GM19351 (cell line): ENCODE data around the gene ANKEF1.
A peak's percentile ranks its signal among the peaks of the same experiment; 100 is the strongest.
"Not testable (repeated sequence)": the region's sequence is repeated elsewhere in the genome, so short reads cannot be mapped to it uniquely, and the experiment has no call there.

Experiments used
- ATAC-seq: cut with Tn5 transposase; IDR thresholded peaks from one replicate; pipeline ENCODE4 v1.9.1; 2021; ENCODE audit warnings: mild to moderate bottlenecking, moderate library complexity; ENCODE audit not compliant: unreplicated experiment

Gene ANKEF1

DNA sequence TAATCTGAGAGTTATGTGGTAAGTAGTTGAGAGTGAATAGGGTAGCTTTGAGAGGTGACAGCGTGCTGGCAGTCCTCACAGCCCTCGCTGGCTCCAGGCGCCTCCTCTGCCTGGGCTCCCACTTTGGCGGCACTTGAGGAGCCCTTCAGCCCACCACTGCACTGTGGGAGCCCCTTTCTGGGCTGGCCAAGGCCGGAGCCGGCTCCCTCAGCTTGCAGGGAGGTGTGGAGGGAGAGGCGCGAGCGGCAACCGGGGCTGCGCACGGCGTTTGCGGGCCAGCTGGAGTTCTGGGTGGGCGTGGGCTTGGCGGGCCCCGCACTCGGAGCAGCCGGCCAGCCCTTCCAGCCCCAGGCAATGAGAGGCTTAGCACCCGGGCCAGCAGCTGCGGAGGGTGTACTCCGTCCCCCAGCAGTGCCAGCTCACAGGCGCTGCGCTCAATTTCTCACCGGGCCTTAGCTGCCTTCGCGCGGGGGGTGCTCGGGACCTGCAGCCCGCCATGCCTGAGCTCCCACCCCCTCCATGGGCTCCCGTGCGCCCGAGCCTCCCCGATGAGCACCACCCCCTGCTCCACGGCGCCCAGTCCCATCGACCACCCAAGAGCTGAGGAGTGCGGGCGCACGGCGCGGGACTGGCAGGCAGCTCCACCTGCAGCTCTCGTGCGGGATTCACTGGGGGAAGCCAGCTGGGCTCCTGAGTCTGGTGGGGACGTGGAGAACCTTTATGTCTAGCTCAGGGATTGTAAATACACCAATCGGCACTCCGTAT, 3.2 kb upstream of the ANKEF1 start:
- ATAC-seq: not testable (repeated sequence)

- not testable (repeated sequence) for ATAC-seq
These were observed 2.5 kb upstream of the ANKEF1 start for GRCh38 chr20:10032269-10032668.

- no peak for ATAC-seq
These were observed 709 bp upstream of the ANKEF1 start for GRCh38 chr20:10033905-10034650.

DNA sequence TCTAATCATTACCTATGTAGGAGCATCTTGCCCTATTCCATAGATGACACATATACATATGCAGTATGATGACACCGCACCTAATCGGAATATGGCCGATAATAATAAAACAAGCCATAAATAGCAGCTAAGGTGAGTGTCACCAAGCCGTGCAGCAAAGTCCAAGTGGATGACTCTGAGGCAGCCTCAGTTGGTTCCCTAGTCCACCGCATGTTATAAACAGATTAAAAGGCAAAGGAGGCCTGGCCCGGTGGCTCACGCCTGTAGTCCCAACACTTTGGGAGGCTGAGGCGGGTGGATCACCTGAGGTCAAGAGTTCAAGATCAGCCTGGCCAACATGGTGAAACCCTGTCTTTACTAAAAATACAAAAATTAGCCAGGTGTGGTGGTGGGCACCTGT, 1.5 kb downstream of the ANKEF1 start:
- ATAC-seq: not testable (repeated sequence)

- no peak for ATAC-seq
These were observed 5.5 kb downstream of the ANKEF1 start for GRCh38 chr20:10040070-10040975.

DNA sequence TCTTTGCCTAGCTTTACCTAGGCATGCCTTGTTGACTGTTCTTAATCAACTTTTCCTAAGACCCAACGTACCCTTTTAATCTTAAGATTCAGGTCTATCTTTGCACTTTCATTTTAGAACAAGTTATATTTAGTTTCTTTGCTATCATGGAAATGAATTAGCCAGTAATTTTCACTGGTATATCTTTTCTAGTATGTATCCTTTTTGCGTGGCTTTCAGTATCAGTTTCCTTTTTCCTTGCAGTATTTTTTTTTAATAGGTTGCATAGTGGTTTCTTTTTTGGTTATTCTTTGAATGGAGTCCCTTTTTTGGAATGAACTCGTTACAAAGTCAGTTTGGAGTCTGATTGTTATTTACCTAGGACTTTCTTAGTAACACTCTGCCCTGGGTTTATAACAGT, 7.3 kb downstream of the ANKEF1 start:
- no peak for ATAC-seq

DNA sequence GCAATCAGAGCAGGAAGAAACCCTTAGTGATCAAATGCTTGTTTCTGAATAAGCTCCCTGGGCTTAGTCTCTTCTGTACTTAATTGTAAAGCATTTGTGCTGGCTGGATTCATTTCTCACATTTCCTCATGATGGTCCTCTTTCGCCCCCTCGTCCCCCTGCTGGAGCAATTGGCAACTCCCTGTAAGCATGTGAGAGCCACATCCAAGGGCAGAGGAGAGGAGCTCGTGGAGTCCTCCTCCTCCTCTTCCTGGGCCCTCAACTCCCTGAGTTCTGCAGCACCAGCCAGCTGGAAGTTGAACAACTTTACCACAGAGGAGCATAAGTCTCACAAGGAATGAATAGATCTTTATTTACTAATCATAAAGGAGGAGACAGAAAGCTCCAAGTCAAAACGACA, 12.6 kb downstream of the ANKEF1 start:
- no peak for ATAC-seq

- ATAC-seq: no peak
These were observed 16.4 kb downstream of the ANKEF1 start for GRCh38 chr20:10051185-10051584.

GRCh38 chr20:10059006-10059405, 24.2 kb downstream of the ANKEF1 start:
- ATAC-seq: no peak

DNA sequence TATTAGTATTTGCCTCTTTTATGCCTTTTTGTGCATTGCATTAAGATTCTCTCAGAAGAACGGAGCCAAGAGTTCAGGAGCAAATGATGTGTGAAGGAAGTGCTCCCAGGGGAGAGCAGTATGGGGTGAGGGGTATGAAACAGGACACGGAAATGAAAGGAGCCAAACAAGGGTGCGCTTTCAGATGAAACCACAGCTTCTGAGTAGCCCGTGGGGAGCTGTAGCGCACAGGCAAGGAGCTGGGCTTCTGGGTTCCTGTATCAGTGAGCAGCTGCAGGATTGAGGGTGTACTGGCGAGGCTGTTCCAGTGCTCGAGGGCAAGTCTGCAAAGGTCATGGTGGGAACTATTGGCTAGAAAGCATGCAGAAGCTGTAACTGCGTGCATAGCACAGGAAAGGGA, 25.4 kb downstream of the ANKEF1 start:
- ATAC-seq: peak; percentile 90

- no peak for ATAC-seq
These were observed 26.9 kb downstream of the ANKEF1 start for GRCh38 chr20:10061641-10062040.

DNA sequence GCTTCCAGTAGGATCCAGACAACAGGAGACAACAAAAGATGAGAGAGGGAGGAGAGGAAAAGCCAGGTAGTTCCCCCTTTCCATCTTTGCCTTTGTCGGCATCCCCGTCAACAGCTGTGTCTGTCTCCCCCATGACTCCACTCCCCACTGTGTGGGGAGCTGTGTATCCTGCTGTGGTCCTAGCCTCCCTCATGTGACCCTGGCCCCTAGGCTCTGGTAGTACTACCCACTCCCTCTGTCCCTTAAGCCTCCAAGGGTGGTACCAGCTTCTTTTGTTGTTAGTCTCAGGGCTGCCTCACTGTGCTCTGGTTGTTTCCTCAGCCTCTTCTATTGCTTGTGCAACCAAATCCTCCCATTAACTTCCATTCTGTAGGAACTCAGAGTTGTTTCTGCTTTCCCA, 28.7 kb downstream of the ANKEF1 start:
- no peak for ATAC-seq

- no peak for ATAC-seq
These were observed 29.8 kb downstream of the ANKEF1 start for GRCh38 chr20:10064611-10065010.

- ATAC-seq: no peak
These were observed 30.5 kb downstream of the ANKEF1 start for GRCh38 chr20:10065154-10065833.

DNA sequence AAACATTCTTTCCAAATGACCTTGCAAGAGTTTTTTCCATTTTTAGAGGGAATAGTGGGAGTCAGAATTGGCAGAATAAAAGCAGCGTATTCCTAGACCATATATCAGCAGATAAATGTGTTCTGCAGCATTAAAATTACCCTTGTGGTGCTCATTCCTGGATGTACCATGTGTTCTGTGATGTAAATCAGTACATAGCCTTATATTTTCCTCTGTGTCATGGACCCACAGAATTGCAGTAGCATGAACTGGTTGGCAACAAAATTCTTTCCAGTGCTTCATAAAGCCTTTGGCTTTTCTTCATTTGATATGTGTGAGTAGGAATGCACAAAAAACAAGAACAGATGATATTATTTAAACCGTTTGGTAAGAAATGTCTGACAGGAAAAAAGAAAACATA, 32.5 kb downstream of the ANKEF1 start:
- no peak for ATAC-seq

GRCh38 chr20:10074513-10074912, 39.7 kb downstream of the ANKEF1 start:
- ATAC-seq: no peak

GRCh38 chr20:10075606-10076005, 40.8 kb downstream of the ANKEF1 start:
- ATAC-seq: no peak

GRCh38 chr20:10076126-10077080, 41.6 kb downstream of the ANKEF1 start:
- no peak for ATAC-seq

DNA sequence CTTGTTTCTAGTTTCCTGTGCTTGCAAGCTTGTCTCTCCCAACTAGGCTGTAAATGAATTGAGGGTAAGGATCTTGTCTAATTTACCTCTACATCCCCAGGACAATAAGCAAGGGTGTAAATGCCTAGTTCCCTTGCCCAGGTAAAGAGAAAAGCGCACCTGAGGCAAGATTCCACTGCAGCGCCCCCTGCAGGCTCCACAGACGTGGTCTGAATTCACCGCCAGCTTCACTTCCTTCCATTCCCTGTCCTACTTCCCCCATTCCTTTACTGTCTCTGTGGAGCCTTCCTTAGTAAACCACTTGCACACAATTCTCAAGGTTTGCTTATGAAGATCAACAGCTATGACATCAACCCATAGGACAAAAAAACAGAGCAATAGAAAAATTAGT, 42.3 kb downstream of the ANKEF1 start:
- ATAC-seq: no peak

DNA sequence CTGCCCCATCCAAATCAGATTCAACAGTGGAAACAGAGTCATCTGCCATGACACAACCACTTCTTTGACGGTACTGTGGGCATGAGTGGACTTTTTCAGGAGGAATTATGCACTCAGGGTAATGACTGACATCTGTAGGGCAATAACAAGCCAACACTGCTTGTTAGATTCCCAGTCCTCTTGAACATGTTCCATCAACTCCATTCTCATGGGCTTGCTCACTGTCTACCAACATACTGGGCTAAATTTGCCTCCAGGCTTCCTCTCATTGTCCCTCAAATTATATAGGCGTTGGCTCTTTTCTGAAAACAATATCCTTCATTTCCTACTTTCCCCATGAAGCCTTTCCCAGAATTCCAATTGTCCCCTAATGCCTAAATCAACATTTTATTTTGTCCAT, 43.1 kb downstream of the ANKEF1 start:
- ATAC-seq: no peak
